ENCODE measurements around the gene HSD11B1. TPM values are rescaled to one million over a fixed set of nuclear protein-coding genes. Genes with fewer than 3 reads are reported as not detected.

HSD11B1 gene
- total and polyA plus RNA-seq, 2 of the 4 experiments (the other 2 are of a cell fraction): 0.41 to 0.72 TPM

GRCh38 chr1:209777587-209777986 is 72.9 kb downstream of the HSD11B1 start:
- no peak overlapping the region for H2BK20ac ChIP-seq (ENCODE audit: low read depth, low read length)
- no peak overlapping the region for H2BK120ac ChIP-seq (ENCODE audit: low read depth, low read length)
- H3K27me3 ChIP-seq (ENCODE audit: control insufficient read depth, insufficient read depth, low read length): no peaks in the 10 kb centered on the region
- H3K4me1 ChIP-seq (ENCODE audit: control insufficient read depth, insufficient read depth, low read length): no peaks in the 10 kb centered on the region
- H3K4ac ChIP-seq (ENCODE audit: low read depth, low read length): no peak overlapping the region
- ATAC-seq (ENCODE audit: low read depth) (no peak), DNase-seq (no peak)
- no peak overlapping the region for H3K14ac ChIP-seq (replicated peaks; ENCODE audit: low read depth, low read length)
- H4K91ac ChIP-seq (ENCODE audit: insufficient read depth, low read depth, low read length): no peak overlapping the region
- no peak overlapping the region for H2BK15ac ChIP-seq (ENCODE audit: low read depth, low read length)
- no peak overlapping the region for H4K5ac ChIP-seq (ENCODE audit: low read depth, low read length)
- H2AK5ac ChIP-seq (ENCODE audit: low read depth, low read length): no peak overlapping the region
- no peak overlapping the region for H2AFZ ChIP-seq (replicated peaks; ENCODE audit: low read length, poor library complexity)
- dilution Hi-C loops (cut with HindIII; ENCODE audit: low sequenced_read_pairs, unreplicated experiment): no loop called here
- H3K9ac ChIP-seq (ENCODE audit: low read depth, low read length): no peak overlapping the region
- BruUV-seq (replicated peaks): no TSS peak
- in situ Hi-C loops (cut with MboI; ENCODE audit: low sequenced_read_pairs): no loop called here
- no peak overlapping the region for H3K18ac ChIP-seq (ENCODE audit: low read depth, low read length)
- H3K27ac ChIP-seq (ENCODE audit: insufficient read depth, low read length): no peak overlapping the region
- H3K9me1 ChIP-seq (ENCODE audit: insufficient read depth, low read length): no peaks in the 10 kb centered on the region
- peaks cover 2 to 3% of the 10 kb centered on the region in 2 experiments; a peak in 1 of 4 replicates for H3K79me1 ChIP-seq (ENCODE audit: low read depth in 1 of 2, low read length in 2 of 2)
- H3K4me2 ChIP-seq (ENCODE audit: low read depth, low read length): no peak overlapping the region
- no peak overlapping the region for H3K23ac ChIP-seq (ENCODE audit: low read depth, low read length)
- WGBS, 2 experiments (ENCODE audit: extremely low coverage in 2 of 2, insufficient read length in 1 of 2): no CpG with 5 or more reads among the region's 2 CpGs
- H2AK9ac ChIP-seq (replicated peaks; ENCODE audit: low read depth, low read length, poor library complexity): no peak overlapping the region
- H3K4me3 ChIP-seq (ENCODE audit: insufficient read depth, low read depth, low read length): no peak overlapping the region
- ChIA-PET CTCF (no interaction called here), POLR2A (ENCODE audit: unreplicated experiment) (no interaction called here)
- no peak overlapping the region for H2BK5ac ChIP-seq (ENCODE audit: low read depth, low read length, poor library complexity, severe bottlenecking)
- no peak overlapping the region for H3K56ac ChIP-seq (ENCODE audit: extremely low read depth, insufficient read depth, low read length)
- no peak overlapping the region for H4K8ac ChIP-seq (ENCODE audit: low read depth in 2 of 2, low read length in 2 of 2)
- no peaks in the 10 kb centered on the region for H3K36me3 ChIP-seq (ENCODE audit: control insufficient read depth, insufficient read depth, low read length)
- no peaks in the 10 kb centered on the region for H4K20me1 ChIP-seq (ENCODE audit: insufficient read depth, low read length)
- intact Hi-C loops (cut with micrococcal nuclease): no loop called here
- no peak for TF ChIP-seq NFE2L2 (IDR thresholded peaks at IDR 0.05; ENCODE audit: low read depth, low read length)
- no peak for TF ChIP-seq MAFK (IDR thresholded peaks at IDR 0.05; ENCODE audit: low read depth, low read length)
- TF ChIP-seq CEBPB (IDR thresholded peaks at IDR 0.05; ENCODE audit: low read depth, low read length): no peak
- TF ChIP-seq, protein P1, sequence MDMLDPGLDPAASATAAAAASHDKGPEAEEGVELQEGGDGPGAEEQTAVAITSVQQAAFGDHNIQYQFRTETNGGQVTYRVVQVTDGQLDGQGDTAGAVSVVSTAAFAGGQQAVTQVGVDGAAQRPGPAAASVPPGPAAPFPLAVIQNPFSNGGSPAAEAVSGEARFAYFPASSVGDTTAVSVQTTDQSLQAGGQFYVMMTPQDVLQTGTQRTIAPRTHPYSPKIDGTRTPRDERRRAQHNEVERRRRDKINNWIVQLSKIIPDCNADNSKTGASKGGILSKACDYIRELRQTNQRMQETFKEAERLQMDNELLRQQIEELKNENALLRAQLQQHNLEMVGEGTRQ (IDR thresholded peaks at IDR 0.05; ENCODE audit: low read depth, low read length): no peak
- TF ChIP-seq RAD21 (IDR thresholded peaks at IDR 0.05; ENCODE audit: low read length): no peak
- TF ChIP-seq, protein P2, sequence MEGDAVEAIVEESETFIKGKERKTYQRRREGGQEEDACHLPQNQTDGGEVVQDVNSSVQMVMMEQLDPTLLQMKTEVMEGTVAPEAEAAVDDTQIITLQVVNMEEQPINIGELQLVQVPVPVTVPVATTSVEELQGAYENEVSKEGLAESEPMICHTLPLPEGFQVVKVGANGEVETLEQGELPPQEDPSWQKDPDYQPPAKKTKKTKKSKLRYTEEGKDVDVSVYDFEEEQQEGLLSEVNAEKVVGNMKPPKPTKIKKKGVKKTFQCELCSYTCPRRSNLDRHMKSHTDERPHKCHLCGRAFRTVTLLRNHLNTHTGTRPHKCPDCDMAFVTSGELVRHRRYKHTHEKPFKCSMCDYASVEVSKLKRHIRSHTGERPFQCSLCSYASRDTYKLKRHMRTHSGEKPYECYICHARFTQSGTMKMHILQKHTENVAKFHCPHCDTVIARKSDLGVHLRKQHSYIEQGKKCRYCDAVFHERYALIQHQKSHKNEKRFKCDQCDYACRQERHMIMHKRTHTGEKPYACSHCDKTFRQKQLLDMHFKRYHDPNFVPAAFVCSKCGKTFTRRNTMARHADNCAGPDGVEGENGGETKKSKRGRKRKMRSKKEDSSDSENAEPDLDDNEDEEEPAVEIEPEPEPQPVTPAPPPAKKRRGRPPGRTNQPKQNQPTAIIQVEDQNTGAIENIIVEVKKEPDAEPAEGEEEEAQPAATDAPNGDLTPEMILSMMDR (conservative IDR thresholded peaks at IDR 0.05; ENCODE audit: low read depth, low read length): no peak
- TF ChIP-seq, protein P3, sequence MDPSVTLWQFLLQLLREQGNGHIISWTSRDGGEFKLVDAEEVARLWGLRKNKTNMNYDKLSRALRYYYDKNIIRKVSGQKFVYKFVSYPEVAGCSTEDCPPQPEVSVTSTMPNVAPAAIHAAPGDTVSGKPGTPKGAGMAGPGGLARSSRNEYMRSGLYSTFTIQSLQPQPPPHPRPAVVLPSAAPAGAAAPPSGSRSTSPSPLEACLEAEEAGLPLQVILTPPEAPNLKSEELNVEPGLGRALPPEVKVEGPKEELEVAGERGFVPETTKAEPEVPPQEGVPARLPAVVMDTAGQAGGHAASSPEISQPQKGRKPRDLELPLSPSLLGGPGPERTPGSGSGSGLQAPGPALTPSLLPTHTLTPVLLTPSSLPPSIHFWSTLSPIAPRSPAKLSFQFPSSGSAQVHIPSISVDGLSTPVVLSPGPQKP (IDR thresholded peaks at IDR 0.05; ENCODE audit: borderline replicate concordance, low read depth, low read length): no peak
- no peaks in the 10 kb centered on the region for H3K9me3 ChIP-seq (ENCODE audit: control insufficient read depth, insufficient read depth, low read length)

Measured in IMR-90 (cell line).